HG02642 (cell line): ENCODE results near the gene NINJ2.

Source experiments
- ATAC-seq: cut with Tn5 transposase; IDR thresholded peaks from one replicate; pipeline ENCODE4 v1.9.1; 2021; ENCODE audit warnings: mild to moderate bottlenecking; ENCODE audit not compliant: unreplicated experiment, poor library complexity

Gene NINJ2

GRCh38 chr12:559906-560455 is 103.3 kb downstream of the NINJ2 start:
- ATAC-seq: no peak

DNA sequence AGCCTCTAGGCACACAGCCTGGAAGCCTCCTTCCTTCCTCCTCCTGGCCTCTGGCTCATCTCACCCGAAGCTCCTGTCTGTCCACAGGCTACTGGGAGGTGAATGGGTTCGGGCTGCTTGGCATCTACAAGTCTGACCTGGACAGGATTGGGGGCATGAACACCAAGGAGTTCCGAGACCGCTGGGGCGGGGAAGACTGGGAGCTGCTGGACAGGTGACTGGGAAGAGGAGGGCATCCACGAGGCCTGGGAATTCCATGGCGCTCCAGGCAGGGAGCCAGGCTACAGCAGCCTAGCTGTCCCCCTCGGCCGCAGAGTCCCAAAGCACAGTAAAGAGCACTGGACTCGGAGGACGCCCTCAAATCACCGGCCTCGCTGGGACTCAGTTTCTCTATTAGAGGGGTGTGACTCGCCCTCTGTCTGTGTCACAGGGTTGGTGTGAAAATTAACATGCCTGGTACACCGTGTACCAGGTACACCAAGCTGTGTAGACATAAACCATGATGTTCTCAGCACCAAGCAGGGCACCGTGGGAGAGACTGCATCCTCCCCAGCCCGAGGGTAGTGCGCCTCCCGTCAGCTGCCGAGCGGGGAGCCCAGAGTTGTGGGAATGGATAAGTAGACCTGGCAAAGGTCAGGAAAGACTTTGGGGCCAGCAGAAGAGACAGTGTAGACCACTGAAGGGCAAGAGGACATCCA is 103.9 kb downstream of the NINJ2 start:
- no peak for ATAC-seq

DNA sequence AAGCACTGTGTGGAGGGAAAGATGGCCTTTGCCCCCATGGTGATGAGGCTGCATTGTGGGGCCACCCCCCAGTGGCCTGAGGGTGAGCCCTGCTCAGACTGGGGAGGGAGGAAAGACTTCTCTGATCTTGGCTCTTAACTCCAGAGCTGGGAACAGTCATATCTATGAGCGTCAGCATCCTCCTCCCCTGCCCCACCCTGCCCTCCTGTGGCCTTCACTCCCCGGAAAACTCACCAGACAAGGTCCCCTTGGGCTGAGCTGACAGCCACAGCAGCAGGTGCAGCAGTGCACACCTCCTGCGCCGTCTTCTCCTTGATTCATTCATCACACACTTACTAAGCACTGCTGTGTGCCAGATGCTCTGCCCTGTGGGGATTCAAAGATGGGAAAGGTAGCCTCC is 104.7 kb downstream of the NINJ2 start:
- ATAC-seq: no peak

DNA sequence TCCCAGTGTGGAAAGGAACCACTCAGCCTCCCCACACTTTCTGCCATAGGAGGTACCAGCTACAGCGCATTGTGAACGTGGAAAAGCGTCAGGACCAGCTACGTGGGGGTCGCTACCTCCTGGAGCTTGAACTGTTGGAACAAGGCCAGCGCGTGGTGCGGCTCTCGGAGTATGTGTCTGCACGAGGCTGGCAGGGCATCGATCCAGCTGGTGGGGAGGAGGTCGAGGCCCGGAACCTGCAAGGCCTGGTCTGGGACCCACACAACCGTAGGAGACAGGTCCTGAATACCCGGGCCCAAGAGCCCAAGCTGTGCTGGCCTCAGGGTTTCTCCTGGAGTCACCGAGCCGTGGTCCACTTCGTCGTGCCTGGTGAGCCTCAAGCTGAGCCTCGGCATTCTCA is 106.7 kb downstream of the NINJ2 start:
- ATAC-seq: no peak

DNA sequence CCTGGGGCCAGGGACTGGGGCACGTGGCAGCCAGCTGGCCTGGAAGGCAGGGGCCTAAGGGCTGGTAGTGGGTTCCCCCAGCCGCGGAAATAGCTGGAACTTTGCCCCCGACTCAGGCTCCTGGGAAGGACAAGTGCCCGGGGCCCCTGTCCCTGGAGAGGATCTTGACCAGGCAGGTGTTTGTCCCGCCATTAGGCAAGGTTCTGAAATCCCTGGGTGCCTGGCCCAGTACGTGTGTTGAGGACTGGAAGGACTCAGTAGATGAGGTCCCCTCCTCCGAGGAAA is 109.3 kb downstream of the NINJ2 start:
- ATAC-seq: no peak

GRCh38 chr12:553216-554000 is 109.8 kb downstream of the NINJ2 start:
- peak; percentile 59 for ATAC-seq

GRCh38 chr12:552466-552865 is 110.8 kb downstream of the NINJ2 start:
- no peak for ATAC-seq

- no peak for ATAC-seq
These were observed 112.6 kb downstream of the NINJ2 start for GRCh38 chr12:550473-551260.

DNA sequence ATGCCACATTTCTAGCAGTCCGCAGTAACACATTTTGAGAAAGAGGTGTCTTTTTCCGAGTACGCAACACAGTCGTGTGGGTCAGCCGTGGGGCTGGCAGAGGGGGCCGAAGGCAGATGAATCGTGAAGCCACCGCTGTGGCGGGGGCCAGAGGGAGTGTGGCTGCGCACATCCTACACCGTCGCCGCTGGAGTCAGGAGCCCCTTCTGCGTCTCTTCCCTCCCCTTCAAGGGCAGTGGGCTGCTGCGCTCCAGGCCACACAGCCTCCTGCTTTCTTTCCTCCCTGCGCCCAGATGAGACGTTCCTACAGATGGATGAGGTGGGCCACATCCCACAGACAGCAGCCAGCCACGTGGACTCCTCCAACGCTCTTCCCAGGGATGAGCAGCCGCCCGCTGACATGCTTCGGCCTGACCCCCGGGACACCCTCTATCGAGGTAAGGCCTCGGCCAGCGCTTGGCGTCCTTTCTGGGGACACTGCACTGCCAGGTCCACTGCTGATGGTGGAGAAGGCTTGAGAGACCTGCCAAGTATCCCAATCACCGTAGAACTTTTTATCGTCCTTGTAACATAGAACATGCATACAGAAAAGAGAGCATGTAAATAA is 113.7 kb downstream of the NINJ2 start:
- ATAC-seq: no peak

DNA sequence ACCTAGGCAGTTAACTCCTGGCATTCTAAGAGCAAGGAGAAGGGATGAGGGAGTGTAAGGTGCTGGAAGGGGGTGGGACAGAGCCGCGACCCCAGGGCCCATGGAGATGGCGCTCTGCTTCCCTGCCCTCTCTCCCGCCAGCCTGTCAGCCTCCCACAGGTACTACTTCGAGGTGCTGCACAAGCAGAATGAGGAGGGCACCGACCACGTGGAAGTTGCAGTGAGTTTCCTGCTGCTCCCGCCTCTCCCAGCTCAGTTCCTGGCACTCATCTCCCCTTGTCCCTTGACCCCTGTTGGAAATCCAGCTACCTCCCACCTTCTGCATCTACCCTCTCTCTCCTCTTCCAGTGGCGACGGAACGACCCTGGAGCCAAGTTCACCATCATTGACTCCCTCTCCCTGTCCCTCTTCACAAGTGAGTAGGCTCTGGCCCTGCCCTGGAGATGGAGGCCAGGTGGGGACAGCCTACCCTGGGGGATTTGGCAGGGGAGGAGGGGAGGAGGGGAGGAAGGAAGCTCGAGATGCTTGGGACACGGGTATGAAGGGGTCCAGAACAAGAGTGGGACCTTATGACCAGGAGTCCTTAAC is 115.3 kb downstream of the NINJ2 start:
- no peak for ATAC-seq

- ATAC-seq: no peak
These were observed 116.1 kb downstream of the NINJ2 start for GRCh38 chr12:546920-547845.

DNA sequence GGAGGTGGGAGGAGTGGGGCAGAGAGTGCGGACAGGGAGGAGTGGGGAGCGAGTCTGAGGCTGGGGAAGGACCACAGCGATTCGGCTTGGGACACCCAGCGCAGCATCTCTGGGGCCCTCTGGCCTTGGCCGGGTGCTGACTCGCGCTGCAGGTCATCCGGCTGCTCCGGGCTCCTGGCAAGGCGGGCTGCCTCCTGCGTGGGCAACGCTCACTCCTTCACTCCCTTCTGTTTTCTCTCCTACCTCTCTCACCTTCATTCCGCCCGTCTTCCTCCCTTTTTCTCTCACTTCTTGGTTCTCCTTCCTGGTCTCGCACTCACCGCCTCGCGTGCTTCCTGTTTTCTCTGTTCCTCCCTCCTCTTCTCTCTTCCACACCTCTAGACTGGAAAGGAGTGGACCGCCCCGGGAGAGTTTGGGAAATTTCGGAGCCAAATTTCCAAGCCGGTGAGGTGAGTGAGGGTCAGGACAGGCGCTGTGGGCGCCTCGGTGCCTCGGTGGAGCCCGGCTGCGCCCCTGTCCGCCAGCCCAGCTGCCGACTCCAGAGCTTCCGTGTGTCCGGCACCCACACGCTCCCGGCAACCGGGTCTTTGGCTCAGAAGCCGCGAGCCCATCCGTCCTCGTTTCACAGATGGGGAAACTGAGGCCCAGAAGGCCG is 116.9 kb downstream of the NINJ2 start:
- ATAC-seq: no peak

GRCh38 chr12:545835-546234 is 117.4 kb downstream of the NINJ2 start:
- no peak for ATAC-seq

DNA sequence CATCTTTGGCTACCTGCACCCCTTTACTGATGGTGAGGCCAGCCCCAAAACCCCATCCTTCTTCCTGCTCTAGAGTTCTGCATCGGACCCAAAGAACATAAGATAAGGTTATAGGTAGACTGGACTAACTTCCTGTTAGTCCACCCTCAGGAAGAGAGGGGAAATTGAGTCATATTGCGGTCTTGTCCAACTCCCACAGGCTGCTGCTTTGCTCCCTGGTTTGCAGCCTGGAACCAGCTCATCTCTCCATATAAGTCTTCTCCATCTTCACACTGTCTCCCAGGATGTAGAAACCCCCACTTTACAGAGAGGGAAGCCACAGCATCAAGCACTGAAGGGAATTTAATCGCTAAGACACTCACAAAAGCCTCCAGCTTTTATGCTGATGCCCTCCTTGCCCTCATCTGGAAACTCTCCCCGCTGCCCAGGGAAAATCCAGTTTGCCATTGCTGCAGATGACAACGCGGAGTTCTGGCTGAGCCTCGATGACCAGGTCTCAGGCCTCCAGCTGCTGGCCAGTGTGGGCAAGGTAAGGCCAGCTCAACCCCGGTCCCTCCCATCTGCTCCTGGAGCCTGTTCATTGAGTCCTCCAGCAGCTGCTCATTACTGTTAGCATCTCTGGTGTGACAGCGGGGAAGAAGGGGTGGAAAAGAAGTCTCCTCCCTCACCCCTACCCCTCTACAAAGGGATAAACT is 118.2 kb downstream of the NINJ2 start:
- no peak for ATAC-seq

DNA sequence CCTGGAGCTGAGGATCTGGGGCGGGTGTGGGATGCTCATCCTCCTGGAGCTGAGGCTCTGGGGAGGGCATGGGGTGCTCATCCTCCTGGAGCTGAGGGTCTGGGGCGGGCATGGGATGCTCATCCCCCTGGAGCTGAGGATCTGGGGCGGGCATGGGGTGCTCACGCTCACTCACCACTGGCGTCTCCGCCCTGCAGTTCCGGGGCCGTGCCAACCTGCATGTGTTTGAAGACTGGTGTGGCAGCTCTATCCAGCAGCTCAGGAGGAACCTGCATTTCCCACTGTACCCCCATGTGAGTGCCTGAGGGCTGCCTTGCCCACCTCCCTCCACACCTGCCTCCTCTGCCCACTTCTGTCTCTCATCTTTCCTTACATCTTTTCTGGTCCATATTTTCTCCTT is 119.1 kb downstream of the NINJ2 start:
- no peak for ATAC-seq

DNA sequence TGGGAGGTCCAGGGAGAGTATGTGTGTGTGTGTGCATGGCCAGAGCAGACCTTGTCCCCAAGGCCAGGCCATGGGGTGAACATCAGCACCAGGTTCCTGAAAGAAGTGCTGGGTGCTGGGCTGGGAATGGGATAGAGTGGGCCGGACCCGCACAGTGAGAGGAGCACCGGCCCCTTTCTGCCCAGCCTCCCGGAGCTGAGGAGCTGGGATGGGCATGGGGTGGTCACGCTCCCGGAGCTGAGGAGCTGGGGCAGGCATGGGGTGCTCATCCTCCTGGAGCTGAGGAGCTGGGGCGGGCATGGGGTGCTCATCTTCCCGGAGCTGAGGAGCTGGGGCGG is 120.2 kb downstream of the NINJ2 start:
- no peak for ATAC-seq

GRCh38 chr12:542395-543113 is 120.7 kb downstream of the NINJ2 start:
- ATAC-seq: no peak
